Activated T-helper 1 cell treated with anti-CD3 and anti-CD28 coated beads, Interleukin-2, amount 50 U/mL, for 16 hours (primary cell): ENCODE results near the gene SLC25A23.
"Not testable (repeated sequence)": the region's sequence is repeated elsewhere in the genome, so short reads cannot be mapped to it uniquely, and the experiment has no call there.

ENCODE experiments used
- DNase-seq, 2 donors: peaks; one replicate each; pipeline ENCODE4 v3.0.0-alpha.2; 2020; ENCODE audit warnings: low read depth in 1 of 2, low spot score in 1 of 2

SLC25A23 gene

GRCh38 chr19:6459262-6460098 lies at the start of gene SLC25A23:
TSS of gene SLC25A23 (minus strand) at chr19:6459792. CDS start at chr19:6459628, 164 bp downstream.
- peak; percentile 28 to 34 for DNase-seq

GRCh38 chr19:6508028-6508771 lies 48.6 kb upstream of the SLC25A23 start:
- DNase-seq: not testable (repeated sequence)

GRCh38 chr19:6503407-6504201 lies 44.0 kb upstream of the SLC25A23 start:
- no peak for DNase-seq

- no peak for DNase-seq
Measured at GRCh38 chr19:6501740-6502648, 42.4 kb upstream of the SLC25A23 start, which contains the start of gene TUBB4A. TSS of gene TUBB4A (minus strand) at chr19:6502309. CDS start at chr19:6502212, 97 bp downstream.

GRCh38 chr19:6500837-6501739 lies 41.5 kb upstream of the SLC25A23 start:
- DNase-seq: no peak

- no peak for DNase-seq
Measured at GRCh38 chr19:6499052-6499790, 39.6 kb upstream of the SLC25A23 start.

- no peak for DNase-seq
Measured at GRCh38 chr19:6498294-6499036, 38.9 kb upstream of the SLC25A23 start.

GRCh38 chr19:6495947-6496346 lies 36.4 kb upstream of the SLC25A23 start:
- DNase-seq: no peak

GRCh38 chr19:6494438-6495036 lies 34.9 kb upstream of the SLC25A23 start:
- DNase-seq: no peak

GRCh38 chr19:6491802-6492592 lies 32.4 kb upstream of the SLC25A23 start:
- no peak for DNase-seq

- no peak for DNase-seq
Measured at GRCh38 chr19:6490134-6490533, 30.5 kb upstream of the SLC25A23 start.

GRCh38 chr19:6489278-6490061 lies 29.9 kb upstream of the SLC25A23 start:
- DNase-seq: no peak

- DNase-seq: no peak
Measured at GRCh38 chr19:6484831-6485230, 25.2 kb upstream of the SLC25A23 start.

GRCh38 chr19:6484230-6484629 lies 24.6 kb upstream of the SLC25A23 start:
- no peak for DNase-seq

- no peak for DNase-seq
Measured at GRCh38 chr19:6483235-6483634, 23.6 kb upstream of the SLC25A23 start.

- no peak for DNase-seq
Measured at GRCh38 chr19:6482343-6482686, 22.7 kb upstream of the SLC25A23 start.
